GM18507 (cell line): ENCODE results near the gene ST3GAL2.
A peak's percentile ranks its signal among the peaks of the same experiment; 100 is the strongest.

Experiments
- DNase-seq: peaks from one replicate; pipeline ENCODE4 v3.0.0; 2011; ENCODE audit warnings: low read depth; ENCODE audit not compliant: insufficient read length; ENCODE audit errors: extremely low spot score
- FAIRE-seq: peaks from 2 replicates; lab custom pipeline; 2011; peaks lifted over from hg19 to GRCh38; lab: Jason Lieb, UNC

Gene ST3GAL2

DNA sequence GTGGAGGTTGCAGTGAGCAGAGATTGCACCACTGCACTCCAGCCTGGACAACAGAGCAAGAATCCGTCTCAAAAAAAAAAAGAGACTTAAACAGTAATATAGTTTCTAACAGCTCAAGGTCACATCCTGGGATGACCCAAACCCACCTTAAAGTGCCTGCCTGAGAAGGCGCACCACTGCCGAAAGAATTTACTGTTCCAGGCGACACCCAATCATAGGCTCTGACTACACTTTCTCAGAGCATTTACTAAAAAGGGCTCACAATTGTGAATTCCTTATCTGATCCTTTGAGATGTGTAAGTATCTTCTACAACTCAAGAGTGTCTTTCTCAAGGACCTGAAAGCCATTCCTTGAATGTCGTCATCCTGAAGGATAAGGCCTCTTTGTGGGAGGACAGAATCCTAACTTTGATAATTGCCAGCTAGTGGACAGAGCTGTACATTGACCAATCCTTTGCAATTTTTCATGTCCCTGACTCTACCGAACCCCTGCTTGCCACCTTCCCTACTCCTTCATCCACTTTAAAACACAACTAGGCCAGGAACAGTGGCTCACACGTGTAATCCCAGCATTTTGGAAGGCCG, 2.6 kb upstream of the ST3GAL2 start:
- FAIRE-seq: no peak
- DNase-seq: no peak

- FAIRE-seq (no peak), DNase-seq (no peak)
These were observed 1.3 kb upstream of the ST3GAL2 start for GRCh38 chr16:70440009-70440692.

- FAIRE-seq (no peak), DNase-seq (no peak)
These were observed 323 bp downstream of the ST3GAL2 start for GRCh38 chr16:70438585-70438968.

DNA sequence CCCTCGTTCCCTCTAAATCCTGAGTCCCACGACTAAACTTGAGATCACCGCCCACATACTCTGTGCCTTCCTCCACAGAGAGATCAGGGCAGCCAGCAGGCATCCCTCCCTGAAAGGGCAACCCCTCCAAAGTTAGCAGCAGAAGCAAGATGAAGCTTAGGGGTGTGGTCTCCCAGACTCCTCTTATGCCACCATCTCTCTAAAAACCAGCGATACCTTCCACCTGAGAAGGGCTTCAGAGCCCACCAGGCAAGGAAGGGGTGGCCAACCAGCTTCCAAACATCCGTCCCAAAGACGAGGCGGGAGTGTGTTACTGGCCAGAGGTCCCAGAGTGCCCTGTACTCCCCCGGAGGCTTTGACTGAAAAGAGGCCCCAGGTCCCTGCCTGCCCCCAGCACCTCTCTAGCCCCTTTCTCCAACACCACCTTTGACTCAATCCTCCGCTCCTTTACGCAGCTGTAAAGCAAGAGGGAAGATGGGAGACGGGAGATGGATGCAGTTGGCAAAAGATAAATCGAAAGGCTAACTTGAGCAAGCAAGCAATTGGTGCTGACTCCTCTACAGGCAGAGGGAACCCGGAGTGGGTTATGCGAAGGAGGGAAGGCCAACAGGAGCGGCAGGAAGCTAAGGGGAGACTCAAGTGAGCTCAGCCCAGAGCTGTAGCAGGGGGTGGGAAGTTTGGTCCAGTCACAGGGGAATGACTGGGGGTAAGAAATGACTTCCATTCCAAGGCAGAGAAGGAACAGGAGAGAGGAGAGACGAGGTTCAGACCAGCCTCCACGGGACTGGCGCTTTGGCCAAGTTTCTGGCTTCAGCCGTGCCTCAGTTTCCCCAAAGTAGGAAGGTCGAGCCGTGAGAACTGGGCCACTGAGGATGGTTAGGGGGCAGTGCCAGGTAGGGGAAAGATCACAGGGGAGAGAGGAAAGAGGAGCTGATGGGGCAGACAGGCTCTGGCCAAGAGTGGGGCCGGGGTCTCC, 1.0 kb downstream of the ST3GAL2 start:
- DNase-seq: no peak
- FAIRE-seq: no peak

DNA sequence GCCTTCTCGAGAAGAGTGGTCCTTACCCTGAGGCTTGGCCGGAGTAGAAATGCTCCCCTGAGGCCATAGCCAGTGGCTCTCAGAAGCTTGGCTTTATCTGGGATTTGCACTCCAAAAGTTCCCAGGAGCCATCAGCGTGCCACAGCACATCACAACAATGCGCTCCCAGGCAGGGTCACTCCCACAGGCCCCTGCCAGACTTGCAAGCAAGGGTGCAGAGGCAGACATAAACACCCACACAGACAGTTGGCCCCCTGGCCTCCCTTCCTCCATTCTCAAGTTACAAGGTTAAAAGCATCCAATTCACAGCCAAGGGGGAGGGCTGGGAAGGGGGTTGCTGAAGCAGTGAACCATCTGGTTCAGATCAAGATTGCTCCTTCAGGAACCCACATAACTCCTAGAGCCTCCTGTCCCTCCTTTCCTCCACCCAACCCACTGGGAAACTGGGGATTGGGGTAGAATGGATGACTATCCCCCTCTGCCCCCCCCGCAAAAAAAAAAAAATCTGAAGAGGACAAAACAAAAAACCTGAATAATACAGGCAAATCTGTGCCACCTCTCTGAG, 1.8 kb downstream of the ST3GAL2 start:
- DNase-seq: no peak
- no peak for FAIRE-seq

GRCh38 chr16:70434484-70435260, 4.2 kb downstream of the ST3GAL2 start:
- DNase-seq (no peak), FAIRE-seq (no peak)

DNA sequence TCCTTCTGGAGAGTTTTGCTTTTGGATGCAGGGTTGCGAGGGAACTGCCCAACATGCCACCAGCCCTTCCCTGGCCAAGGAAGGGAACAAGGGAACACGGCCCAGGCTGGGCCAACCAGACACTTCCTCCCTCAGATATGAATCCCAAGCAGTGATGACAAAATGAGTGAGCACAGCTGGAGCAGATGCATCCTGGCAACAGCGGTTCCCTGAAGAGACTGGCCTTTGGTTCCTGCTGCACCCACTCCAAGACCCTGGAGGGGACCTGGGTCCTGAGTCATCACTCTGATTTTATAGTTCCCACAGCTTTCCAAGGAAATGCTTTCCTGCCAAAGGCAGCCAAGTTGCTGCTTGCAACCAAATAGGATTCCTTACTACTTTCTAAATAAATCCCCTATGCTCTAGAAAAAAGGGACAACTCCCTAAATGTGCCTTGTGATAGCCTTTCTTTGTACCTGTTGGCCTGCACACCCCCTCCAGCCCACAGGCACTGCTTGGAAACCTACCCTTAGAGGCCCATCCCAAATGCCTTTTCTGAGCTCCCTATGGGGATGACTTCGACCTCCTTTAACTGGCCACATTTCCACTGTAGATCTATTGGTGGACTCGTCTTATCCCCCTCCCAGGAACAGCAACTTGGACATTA, 5.3 kb downstream of the ST3GAL2 start:
- DNase-seq (no peak), FAIRE-seq (no peak)

DNA sequence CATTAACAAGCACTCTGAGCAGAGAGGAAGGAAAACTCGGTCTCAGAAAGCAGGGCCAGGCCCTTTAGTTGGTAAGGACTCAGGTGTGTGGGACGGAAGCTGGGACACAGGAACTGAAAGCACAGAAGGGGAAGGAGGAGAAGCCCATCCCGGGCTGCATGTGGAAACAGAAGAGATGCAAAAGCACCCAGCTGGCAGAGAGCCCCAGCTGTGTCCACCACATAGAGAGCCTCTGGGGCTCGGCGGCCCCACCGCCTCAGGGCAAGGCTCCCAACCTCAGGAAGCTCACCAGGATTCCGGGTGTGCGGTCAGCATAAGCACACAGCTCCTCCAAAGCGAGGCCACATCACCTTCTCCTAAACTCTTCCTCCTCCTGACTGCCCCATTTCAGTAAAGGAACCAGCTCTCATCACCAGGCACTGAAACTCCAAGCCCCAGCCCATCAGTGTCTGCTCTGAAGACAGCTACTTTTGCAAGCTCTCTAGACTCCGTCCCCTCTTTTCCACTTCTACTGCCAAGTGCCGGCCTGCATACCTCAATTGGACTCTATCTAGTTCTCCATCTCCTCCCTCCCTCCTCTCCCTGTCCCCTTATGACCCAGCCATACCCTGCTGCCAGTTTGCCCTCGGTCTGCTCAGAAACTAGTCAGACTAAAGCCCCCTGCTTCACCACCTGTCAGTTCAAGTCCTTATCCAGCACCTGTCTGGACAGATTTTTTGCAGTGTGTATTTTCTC, 6.0 kb downstream of the ST3GAL2 start:
- FAIRE-seq (peak; percentile 82), DNase-seq (no peak)

DNA sequence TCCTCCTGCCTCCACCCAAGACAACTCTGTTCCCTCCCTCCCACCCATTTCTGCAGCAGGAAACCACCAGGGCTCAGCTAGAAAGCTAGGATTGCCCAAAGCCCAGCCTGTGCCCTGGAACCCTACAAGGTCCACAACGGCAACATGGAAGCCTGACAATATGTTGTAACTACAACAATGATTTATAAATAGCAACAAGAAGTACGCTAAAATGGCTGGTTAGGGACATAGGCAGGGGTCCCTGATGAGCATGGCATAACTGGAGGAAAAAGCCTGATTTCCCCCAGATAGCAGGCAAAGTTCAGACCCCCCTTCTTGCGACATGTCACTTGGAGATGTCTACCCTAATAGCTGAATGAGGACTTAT, 6.6 kb downstream of the ST3GAL2 start:
- FAIRE-seq (no peak), DNase-seq (no peak)

DNA sequence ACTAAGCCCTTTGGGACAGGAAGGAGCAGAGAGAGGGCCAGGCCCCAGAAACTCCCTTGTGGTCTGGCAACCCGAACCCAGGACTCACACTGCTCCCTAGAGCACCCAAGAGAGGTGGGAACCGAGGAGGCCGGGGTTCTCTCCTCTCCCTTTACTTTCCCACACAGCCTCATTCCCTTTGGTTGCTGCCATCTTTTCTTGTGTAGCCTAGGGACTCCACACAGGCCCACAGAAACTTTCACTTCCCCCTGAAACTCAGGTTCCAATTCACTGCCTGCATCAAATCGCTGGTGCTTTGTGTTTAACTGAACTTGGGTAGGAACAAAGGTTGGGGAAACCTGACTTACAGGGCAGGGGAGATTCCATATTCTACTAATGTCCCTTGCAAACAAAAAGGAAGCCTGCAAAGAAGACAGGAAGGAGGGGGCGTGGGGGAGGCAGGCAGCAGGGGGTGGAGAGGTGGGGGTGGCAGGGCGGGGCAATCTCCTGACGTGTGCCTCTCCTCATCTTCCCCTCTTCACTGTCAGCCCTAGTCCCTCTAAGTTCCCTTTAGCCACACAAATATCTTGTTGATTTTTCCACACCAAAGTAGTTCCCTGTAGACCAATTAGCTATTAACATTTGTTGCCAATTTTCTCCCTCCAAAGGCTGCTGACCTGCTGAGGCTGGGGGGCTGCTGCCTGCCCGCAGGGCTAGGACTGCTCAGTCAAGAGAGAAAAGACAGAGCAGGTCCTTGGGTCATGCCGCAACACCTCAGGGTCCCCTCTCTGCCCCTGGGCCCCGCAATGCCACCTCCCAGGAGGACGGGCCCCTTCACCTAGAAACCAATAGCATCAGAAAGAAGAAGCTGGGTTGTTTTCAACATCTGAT, 8.0 kb downstream of the ST3GAL2 start:
- peak; percentile 91 for FAIRE-seq
- DNase-seq: no peak

GRCh38 chr16:70429888-70430666, 8.8 kb downstream of the ST3GAL2 start:
- FAIRE-seq: no peak

DNA sequence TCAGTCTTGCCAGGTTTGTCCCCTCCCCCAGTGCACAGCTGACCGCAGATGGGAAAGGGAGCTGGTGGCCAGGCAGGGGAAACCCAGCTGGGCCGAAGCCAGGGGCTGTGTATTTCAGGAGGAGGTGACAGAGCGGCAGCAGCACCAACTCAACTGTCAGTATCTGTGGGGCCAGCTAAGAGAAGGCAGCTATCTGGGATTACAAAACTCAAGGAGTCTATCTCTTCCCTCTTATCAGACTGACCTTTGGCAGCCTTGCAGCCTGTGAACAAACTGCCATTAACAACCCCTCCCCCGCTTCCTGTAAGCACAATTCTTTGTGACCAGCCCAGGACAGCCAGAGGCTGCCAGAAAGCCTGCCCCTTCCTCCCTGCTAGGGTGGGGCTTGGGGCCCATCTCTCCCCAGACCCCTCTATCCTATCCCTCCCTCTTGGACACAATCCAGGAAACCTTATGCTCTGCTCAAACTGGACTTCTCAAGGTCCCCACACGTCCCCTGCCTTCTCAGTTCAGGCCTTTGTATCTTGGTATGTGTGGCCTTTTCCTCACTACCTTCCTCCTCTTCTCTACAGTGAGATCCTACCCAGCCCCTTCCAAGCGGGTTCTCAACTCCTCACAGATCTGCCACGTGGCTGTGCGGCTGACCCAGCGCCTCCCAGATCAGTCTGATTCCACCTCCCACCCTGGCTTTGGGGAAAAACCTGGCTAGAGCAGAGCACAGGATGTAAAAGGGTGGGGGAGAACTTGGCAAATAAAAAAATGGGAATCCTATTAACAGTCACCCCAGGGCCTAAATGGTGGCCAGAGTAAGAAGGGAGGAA, 10.5 kb downstream of the ST3GAL2 start:
- FAIRE-seq (peak; percentile 92), DNase-seq (peak; percentile 55)

More at GRCh38 chr16:70429888-70430666, 8.8 kb downstream of the ST3GAL2 start:
- DNase-seq: no peak

DNA sequence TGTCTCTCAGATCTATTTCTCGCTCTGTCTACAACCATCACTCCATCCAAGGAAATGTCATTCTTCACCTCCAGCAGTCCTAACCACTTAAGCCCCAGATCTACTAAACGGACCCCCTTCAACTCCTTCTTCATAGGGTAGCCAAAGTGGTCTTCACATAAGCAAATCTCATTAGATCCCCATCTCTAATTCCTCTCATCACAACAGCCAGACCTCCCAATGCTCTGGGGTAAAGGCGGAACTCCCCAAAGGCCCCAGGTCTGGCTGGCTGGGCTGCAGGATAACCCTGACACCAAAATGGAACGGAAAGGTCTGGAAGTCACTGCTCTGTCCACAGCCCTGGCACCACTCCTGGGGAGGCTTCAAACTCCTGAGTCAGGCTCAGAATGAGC, 11.1 kb downstream of the ST3GAL2 start:
- no peak for DNase-seq
- no peak for FAIRE-seq

DNA sequence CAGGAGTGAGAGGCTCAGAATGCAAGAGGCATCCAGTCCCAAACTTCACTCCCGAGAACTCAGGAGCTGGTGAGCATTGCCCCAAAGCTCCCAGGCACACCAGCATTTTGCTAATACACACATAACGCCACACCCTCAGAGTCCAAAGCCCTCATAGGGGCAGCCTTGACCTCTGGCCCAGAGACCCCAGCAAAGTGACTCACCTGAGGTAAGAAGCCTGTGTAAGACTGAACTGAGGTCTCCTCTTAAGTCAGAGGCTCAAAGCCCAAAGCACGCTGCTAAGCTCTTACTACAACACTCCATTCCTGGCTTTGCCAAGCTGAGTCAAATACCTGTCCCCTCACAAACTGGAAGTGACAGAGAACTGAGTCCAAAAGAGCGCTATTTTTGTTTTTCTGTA, 16.4 kb downstream of the ST3GAL2 start:
- DNase-seq: no peak
- FAIRE-seq: no peak

GRCh38 chr16:70421473-70422311, 17.2 kb downstream of the ST3GAL2 start:
- no peak for FAIRE-seq
- DNase-seq: no peak
